Activated CD4-positive, CD25-positive, alpha-beta regulatory T cell treated with anti-CD3 and anti-CD28 coated beads, Interleukin-2, amount 50 U/mL, for 72 hours (primary cell): Measurements from ENCODE around the gene TRAPPC2.

Source experiments
- DNase-seq: peaks from one replicate; pipeline ENCODE4 v3.0.0; 2021

Gene TRAPPC2

DNA sequence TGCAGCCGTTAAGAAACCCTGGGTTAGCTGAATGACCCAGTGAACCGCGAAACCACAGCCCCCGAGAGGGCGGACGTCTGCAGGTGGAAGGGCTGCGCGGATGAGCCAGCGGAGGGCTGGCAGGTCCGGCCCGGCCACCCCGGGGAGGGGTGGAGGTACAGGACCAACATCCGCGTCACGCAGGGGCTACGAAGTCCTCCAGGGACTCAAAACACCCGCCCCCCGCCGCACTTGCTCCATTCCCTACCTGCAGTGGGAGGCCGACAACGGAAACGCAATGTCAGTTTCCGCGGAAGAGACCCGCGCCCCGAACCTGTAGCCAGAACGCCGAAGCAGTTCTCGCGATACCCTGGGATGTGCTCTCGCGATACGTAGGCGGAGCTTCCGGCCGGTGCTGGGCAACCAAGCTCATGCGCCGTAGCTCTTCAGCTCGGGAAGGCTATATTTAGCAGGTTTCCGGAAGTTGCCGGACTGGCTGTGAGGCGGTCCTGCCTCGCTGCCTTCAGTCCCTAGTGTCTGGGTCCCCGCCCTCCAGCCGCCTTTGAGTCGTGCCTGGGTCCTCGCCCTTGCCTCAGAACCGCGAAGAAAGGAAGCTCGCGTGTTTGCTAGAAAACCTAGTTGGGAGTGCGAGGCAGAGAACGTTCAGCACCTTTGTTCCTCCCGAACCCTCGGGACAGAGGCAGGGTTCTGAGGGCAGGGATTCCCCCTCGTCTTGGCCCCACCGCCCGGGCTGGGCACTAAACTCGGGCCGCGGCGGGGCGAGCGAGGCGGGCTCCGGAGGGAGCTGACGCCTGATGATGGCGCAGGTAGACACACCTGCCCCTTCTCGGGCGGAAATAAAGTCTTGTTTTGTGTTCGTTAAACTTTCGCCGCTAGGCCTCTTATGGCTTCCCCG lies at the start of gene TRAPPC2, which contains the start of gene OFD1:
TRAPPC2 (minus strand) TSS at position 343 of the 895 bp plus-strand sequence. CDS start 14,657 bp downstream, outside the sequence.
OFD1 (plus strand) TSS at position 471 of the 895 bp plus-strand sequence; CDS start at position 795, 324 bp downstream.
- DNase-seq = peak; percentile 90

DNA sequence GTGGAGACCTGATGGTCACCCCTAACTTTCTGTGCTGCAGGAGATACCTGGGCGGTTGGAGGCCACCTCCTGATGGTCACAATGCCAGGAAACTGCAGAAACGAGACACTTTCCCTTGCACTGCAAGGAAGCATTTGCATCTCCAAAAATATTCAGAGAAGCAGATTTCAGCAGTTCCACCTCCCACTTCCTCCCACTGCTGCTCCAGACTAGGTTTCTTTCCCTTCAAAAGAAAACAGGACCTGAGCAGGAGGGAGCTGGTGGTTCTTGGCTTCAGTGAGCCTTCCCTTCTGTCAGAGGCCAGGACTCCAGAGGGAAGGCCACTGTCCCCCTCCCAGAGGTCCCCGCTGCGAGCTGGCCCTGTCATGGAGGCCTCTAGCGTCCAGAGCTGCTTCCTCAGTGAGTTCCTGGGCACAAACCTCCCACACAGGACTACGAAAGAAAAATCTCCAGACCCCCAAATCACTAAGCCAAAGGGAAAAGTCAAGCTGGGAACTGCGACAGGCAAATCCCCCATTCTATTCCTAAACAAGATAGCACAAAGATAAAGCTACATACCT lies 46.5 kb upstream of the TRAPPC2 start:
- DNase-seq = no peak

DNA sequence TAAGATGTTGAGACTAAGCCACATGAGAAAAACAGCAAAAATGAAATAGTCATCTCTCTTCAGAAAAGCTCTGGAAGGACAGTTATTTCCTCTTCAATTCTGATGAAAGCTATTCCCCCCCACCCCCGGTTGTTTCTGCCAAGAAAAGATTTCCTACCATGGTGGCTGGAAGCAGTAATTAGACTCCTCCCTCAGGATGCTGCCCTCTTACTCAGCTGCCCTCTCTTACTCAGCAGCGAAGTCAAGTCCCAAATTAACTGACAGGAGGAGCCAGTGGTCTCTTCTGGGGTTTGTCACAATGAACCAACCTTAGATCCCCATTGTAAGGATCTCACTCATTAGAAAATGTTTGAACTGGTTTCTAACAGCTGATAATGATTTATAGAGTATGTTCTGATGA lies 44.5 kb upstream of the TRAPPC2 start:
- DNase-seq = no peak

DNA sequence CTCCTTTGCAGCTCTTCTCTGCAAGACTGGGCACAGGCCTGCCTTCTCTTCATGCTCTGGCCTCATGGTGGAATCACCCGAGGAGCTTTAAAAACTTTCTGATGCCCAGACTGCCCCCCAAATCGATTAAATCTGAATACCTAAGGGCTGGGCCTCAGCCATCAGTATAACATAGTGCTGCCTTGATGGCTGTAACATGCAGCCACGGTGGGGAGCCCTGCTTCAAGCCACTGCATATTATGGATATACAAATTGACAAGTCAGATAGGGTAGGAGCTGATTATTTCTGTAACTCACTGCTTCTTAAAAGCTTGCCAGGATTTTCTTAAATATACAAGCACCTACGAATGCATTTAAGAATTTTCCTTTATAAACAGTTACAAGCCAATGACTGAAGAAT lies 42.0 kb upstream of the TRAPPC2 start:
- no peak for DNase-seq

DNA sequence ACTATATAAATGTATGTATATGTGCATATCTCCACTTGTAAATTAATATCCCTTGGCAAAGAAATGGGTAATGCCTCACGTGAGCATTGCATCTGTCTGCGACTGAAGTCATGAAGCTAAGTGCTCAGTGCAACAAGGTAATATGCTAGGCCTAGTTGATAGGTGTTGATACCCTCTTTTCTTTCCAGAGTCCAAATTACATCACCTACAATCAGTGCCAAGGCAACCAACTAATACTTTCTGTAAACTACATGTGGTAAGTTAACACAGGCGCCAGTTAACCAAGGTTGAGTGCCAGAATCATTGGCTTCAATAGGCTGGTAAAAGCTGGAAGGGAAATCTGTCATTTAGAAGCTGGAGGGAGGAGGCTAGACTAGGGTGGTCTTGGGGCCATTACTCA lies 41.4 kb upstream of the TRAPPC2 start:
- DNase-seq = no peak

DNA sequence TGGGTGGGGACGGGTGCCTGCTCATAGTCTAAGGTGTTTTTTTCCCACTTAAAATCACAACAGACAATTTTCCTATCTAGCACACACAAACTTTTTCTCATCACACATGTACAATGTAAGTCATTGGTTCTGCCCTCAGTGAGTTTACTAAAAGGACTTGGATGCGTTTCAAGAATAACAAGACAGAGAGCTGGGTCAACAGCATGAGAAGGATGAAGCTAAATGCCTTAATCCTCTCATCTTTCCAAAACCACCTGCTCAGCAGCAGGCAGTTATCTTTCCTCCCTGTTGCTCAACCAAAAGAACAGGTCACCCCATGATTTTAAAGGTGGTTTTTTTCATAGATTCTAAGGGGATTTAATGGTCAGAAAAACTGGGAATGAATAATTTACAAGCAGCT lies 40.3 kb upstream of the TRAPPC2 start:
- DNase-seq = no peak

DNA sequence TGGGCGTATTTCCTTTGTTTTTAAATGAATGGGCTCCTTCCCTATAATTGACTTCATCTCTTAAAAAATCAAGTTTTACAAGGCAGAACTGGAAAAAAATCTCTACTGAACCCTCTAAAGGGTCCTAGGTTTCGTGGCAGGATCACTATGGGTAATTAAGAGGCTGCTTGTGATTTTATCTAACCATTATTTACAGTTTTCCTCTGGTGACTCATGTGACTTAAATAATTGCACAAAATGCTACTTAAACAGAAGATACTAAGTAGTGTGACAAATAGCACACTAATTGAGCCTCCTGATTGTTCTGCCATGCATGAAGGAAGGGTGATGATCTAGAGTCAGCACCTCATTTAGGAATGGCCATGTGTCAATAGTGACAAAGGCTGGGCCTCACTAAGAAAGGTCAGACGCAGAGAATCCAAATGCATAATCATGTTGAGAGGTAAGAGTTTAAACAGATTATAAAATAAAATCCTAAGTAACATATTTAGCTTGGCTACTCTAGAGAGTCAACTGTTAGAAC lies 35.7 kb upstream of the TRAPPC2 start:
- no peak for DNase-seq

DNA sequence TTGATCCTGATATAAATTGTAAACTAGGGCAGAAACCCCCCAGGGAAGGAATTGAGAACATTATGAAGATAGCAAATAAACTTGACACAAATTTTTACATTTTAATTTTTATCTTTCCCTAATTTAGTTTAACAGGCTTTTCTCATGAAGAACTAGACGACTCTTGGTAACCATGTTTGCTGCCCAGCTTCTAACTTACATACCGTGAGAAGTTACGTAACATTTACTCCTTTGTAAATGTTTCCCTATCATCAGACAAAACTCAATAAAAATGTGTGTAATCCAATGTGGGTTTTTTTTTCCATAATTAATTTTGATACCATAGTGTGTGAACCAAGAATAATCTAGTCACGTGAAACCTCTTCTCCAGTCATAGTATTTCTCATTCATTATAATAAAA lies 34.5 kb upstream of the TRAPPC2 start:
- DNase-seq = no peak

DNA sequence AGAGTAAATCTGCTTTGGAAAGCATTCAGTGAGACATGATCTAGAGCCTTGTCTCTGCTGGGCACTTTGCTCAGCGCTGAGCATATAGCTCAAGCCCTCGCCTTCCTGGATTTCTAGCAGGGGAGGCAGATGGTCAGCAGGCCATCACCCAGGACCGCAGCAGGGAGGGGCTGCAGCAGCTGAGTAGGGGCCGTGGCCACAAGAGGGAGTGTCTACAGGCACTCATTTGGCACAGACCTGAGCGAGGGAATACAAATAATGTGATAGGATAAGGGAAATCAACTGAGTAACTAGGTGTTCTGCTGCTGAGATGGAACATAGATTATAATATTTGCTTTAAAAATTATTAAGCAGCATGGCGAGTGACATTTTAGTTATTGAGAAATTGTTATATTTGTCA lies 30.3 kb upstream of the TRAPPC2 start:
- DNase-seq = no peak

DNA sequence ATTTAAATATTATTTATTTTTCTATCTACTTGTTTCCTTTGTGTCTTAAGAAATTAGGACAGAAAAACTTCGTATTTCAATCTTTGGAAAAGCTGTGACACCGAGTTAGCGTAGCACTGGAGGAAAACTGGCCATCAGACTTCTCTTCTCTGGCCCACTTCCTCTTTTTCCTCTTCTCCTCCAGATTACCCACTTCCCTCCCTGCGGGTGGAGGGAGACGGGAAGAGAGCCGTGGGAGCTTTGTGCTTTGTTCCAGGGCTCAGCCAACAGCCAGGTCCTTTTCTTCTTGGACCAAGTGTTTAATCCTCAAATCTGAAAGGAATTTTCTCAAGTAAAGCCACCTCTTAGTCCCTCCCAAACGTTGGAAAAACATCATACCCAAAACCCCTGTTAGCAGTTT lies 29.9 kb upstream of the TRAPPC2 start:
- DNase-seq = no peak

DNA sequence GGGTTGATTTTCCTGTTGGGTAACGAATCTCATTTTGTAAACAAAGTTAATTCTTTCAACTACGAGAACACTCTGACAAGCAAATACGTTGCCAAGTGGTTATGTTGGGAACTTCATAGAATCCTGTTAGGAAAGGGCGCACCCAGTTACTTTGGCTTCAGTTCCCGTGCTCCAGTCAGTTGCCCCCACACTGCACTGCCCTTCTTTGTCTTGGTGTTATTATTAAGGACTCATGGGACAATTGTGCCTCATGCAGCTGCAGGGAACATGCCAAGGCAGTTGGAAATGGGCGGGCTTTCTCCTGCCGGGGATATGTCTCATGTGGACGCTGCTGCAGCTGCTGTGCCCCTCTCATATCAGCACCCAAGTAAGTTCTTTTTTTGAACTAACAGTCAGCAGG lies 29.1 kb upstream of the TRAPPC2 start:
- DNase-seq = no peak

DNA sequence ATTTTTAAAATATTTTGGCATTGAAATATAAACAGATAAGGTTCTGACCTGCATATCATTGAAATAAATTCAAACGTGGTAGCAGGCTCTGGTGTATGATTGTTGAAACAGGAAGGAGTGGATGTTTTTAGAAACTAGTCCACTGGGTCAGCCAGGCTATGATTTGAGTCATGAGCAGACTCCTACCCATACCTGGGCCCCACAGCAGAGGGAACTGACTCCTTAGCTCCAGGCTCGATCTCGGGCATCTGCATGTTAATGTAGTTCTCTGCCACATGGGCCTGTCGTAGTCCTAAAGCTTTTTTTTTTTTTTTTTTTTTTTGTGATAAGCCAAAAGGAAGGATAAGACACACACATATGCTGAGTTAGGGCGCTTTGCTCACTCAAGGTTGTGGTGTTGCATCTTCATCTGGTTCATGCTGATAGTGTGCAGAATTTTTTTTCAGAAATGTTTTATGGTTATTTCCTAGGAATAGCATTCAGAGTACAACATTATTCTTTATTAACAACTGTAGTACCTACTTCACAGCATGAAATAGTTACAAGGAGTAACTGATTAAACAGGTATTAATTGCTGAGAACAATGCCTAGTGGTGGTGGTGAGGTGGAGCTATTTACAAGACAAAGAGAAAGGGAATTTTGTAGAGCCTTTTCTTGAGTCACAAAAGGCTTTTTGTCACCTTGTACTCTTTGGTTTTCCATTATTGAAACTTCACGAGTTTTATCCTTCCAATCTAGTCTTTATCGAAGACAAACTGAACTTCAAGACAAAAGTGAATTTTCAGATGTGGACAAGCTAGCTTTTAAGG lies 27.4 kb upstream of the TRAPPC2 start:
- DNase-seq = no peak

DNA sequence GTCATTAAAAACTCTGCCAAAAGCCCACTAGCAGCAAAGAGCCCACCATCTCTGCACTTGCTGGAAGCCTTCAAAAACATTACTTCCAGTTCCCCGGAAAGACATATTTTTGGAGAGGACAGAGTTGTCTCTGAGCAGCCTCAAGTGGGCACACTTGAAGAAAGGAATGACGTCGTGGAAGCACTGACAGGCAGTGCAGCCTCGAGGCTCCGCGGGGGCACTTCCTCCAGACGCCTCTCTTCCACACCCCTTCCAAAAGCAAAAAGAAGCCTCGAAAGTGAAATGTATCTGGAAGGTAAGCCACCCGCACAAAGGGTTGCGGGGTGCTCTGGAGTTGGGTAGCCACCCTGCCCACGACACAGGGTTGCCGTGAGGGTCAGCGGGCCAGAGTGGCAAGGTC lies 26.0 kb upstream of the TRAPPC2 start:
- no peak for DNase-seq

DNA sequence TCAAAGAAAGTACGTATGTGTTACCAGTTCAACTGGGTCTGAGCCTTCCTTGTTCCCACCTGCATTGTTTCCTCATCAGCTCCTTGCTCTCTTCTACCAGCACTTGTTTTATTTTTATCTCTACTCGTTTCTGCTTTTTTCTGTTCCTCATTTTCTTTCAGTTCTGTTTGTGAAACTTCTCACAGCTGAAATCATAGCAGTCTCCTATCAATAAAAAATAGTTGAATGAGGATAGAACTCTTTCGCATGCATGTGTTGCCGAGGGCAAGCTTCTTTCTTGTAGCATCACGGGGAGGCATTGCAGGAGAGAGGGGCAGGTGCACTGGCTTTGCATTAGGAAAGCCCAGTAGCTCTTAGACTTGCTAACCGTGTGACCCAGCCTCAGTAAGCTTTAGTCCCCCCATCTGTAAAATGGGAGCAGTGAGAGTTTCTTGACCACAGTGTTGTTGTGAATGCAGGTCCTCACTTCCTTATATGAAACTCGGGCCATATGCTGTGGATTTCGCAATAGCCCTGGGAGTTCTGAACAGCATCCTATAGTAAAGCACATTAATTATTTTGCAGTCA lies 24.8 kb upstream of the TRAPPC2 start:
- no peak for DNase-seq

DNA sequence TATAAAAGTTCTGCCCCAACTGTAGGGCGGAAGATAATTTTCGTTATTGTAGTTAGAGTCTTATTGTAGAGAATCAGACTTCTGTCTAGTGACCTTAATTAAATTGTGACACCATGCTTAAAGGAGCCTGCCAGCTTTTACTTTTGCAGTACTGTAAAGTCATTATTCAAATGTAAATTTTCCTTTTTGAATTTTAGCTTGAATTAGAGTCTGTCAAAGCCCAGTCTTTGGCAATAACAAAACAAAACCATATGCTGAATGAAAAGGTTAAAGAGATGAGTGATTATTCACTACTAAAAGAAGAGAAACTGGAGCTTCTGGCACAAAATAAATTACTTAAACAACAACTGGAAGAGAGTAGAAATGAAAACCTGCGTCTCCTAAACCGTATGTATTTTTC lies 22.0 kb upstream of the TRAPPC2 start:
- no peak for DNase-seq

DNA sequence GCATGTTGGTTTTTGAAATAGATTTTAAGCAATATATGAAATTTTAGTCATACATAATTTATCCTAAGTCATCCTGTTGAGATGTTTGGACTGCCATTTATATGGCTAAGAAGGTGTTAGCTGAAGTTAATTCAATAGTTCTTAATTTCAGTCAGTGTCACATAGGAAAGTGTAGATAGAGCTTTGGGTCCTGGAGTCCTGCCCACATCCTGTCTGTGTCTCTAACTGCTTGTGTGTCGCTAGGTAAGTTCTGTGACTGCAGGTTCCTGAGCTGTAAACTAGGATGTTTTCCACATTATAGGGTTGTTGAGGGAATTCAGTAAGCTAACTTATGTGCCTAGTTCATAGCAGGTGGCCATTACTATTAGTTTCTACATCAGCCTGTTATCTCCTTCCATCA lies 20.8 kb upstream of the TRAPPC2 start:
- no peak for DNase-seq

DNA sequence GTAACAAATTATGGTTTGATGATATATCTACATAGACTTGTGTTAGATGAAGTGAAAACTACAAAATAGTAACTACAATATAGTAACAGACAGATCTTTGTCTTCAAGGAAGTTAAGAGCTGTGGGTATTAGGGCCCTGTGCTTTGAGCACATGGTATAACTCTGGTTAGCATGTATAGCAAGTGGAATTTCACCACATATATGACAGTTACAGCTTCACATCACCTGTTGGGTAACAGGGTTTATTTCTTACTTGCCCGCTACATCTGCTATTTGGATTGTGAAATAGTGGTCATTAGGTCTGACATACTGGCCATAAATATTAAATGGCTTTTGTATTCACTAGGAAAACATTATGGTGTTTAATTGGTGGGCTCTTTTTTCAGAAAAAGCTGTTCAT lies 20.3 kb upstream of the TRAPPC2 start:
- no peak for DNase-seq

DNA sequence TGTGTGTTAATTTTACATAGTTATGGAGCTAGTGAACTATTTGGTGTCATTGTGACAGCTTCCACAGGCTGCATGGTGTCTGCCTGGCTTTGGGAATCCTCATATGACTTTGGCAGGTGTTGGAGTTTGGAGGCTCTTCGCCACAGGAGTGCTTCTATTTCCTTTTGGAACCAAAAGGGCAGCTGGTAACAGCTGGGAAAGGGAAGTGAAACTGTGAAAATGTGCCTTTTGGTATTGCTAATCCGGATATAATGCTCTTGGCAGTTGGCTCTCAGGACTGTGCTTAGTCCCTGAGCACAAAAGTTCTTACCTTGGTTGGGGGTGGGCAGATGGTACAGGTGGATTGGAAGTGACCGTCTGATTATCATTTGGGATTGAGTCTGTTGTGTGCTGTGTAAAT lies 18.2 kb upstream of the TRAPPC2 start:
- no peak for DNase-seq

DNA sequence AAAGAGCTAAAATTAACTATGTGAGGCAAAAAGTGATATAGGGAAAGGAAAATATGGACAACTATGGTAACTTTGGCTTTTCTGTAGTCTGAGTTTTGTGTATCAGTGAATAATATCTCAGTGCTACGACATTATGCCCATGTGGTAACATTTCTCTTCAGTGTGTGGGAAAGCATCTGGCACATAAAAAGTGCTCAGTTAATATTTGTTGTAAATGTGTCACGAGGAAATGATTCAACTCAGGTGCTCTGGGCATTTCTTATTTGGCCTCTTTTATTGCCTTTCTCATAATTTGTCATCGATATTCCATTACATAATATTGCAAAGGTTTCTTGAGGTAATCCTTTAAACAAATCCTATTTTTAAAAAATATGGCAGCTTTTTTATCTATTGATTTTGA lies 17.7 kb upstream of the TRAPPC2 start:
- no peak for DNase-seq

DNA sequence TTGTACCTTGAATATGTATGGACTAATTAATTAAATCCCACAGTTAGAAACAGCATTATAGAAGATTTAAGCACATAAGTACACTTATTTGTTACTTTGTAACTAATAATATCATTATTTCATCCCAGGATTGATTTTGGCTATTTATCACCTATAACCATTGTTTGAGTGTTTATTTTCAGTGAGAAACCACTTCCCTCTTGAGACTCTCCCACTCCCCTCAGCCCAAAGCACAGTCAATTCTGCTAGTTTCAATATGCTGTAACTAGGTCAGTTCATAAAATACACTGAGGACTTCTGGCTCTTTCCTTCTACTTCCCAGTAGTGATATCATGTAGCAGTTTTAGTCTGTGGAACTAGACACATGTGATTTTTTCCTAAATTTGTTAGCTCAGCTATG lies 16.4 kb upstream of the TRAPPC2 start:
- DNase-seq = no peak

DNA sequence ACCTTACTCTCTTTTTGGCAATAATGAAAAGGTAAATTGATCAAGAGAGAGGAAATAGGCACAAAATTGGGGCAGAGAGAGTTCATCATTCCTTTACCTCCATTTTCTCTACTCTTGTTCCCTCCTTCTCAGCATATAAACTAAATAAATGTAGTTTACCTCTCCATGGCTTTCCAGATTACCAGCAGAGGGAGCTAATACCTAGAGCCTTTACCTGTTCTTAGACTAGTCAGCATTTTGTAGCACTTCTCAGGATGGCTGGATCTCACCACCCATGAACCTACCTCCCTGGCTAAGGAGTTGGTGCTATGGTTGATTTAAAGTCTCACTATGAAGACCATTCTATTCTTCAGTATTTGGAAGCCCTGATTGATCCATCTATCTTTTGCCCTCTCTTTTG lies 15.8 kb upstream of the TRAPPC2 start:
- DNase-seq = no peak

DNA sequence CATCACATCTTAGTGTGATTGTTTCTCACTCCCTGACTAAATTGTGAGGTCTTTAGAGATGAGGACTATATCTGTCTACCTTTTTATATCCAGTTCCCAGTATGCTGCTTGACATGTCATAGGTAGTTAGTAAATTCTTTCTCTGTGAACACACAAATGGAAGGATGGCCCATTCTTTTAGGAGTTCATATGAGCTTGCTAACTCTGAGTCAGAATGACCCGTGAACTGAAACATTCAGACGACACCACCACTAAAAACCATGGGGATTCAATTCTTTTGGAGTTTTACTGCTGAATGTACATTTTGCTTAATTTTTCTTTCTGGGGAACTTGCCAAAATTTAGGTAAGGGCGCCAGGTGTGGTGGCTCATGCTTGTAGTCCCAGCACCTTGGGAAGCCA lies 14.1 kb upstream of the TRAPPC2 start:
- DNase-seq = no peak

DNA sequence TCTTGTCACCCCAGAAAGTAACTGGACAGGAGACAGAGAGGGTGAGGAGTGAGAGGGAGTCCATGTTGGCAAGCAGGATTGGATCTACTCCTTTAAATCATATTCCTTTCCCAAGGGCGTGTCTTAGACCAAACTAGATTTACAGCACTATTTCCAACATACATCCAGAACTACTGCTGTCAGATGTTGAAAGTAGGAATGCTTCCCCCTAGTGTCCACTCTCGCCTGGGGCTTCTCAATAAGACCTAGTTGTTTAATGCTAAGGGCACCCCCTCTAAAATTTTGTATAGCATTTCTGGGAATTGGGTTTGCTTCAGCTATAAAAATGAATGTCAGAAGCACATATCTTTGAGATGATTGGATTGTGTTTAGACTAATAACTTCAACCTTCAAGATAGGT lies 13.4 kb upstream of the TRAPPC2 start:
- DNase-seq = no peak
